ENCODE results near the gene KCP.

The KCP gene

DNA sequence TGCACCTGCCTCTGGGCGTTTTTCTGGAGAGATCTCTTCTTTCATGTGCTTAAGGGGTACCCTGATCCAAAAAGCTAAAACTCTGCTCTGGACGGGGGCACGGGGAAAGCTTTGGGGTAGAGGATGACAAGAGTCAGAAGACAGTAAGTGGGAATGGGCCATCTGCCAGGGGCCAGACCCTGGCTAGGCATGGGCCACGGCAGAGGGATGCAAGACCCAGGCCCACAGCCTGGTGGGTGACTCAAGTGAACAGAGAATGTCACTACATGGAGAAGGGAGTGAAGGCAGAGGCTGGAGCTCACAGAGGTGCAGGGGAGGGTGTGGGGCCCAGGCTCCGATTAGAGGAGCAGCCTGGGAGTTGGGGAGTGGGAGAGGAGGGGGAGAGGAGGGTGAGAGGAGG, 65.0 kb downstream of the KCP start:
- no peak overlapping the region for H3K4me3 ChIP-seq (replicated peaks; ENCODE audit: insufficient read depth, low read length)
- DNase-seq (ENCODE audit: low read depth in 1 of 2, low spot score in 1 of 2) = no peak
- no peaks in the 10 kb centered on the region for H3K27me3 ChIP-seq (ENCODE audit: insufficient read depth, poor library complexity, severe bottlenecking)
- no peak overlapping the region for H3K27ac ChIP-seq (replicated peaks)
- TF ChIP-seq SPI1 (IDR thresholded peaks at IDR 0.05; ENCODE audit: borderline replicate concordance, low read depth) = no peak

DNA sequence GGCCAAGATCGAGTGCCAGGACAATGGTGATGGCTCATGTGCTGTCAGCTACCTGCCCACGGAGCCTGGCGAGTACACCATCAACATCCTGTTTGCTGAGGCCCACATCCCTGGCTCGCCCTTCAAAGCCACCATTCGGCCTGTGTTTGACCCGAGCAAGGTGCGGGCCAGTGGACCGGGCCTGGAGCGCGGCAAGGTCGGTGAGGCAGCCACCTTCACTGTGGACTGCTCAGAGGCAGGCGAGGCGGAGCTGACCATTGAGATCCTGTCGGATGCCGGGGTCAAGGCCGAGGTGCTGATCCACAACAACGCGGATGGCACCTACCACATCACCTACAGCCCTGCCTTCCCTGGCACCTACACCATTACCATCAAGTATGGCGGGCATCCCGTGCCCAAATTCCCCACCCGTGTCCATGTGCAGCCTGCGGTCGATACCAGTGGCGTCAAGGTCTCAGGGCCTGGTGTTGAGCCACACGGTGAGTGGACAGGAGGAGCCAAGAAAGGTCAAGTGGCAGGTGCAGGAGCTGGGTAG, 65.7 kb downstream of the KCP start:
- Histone ChIP-seq H3K27ac (replicated peaks) (no peak overlapping the region), H3K4me3 (replicated peaks; ENCODE audit: insufficient read depth, low read length) (no peak overlapping the region), H3K27me3 (ENCODE audit: insufficient read depth, poor library complexity, severe bottlenecking) (no peaks in the 10 kb centered on the region)
- TF ChIP-seq SPI1 (IDR thresholded peaks at IDR 0.05; ENCODE audit: borderline replicate concordance, low read depth) (no peak), REST (IDR thresholded peaks at IDR 0.05; ENCODE audit: insufficient replicate concordance, low read depth) (no peak), CTCF (IDR thresholded peaks at IDR 0.05; ENCODE audit: insufficient read depth, low read length) (no peak), GABPA (IDR thresholded peaks at IDR 0.05; ENCODE audit: low read depth) (no peak), POLR2AphosphoS5 (IDR thresholded peaks at IDR 0.05; ENCODE audit: low read depth) (no peak)
- no peak for DNase-seq (ENCODE audit: low read depth in 1 of 2, low spot score in 1 of 2)

DNA sequence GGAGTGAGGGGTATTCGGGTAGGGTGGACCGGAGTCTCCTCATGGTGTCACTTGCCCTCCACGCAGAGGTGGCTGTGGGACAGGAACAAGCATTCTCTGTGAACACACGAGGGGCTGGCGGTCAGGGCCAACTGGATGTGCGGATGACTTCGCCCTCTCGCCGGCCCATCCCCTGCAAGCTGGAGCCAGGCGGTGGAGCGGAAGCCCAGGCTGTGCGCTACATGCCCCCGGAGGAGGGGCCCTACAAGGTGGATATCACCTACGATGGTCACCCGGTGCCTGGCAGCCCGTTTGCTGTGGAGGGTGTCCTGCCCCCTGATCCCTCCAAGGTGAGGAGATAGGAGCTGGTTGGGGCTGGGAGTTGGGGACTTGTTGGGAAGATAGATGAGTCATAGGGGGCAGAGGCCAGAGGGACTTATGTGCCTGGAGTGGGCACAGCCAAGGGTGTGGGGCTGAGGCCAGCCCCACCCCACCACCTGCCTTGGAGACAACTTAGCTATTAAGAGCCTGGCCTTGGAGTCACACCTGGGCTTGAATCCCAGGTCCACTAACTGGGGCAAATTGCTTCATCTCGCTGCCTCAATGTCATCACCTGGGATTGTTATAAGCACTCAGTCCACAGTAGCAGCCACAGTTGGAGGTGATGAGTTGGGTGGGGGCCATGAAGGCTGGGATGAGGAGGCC, 66.4 kb downstream of the KCP start:
- Histone ChIP-seq H3K4me3 (replicated peaks; ENCODE audit: insufficient read depth, low read length) (no peak overlapping the region), H3K27me3 (ENCODE audit: insufficient read depth, poor library complexity, severe bottlenecking) (no peaks in the 10 kb centered on the region), H3K27ac (replicated peaks) (no peak overlapping the region)
- no peak for TF ChIP-seq GABPA (IDR thresholded peaks at IDR 0.05; ENCODE audit: low read depth)
- TF ChIP-seq REST (IDR thresholded peaks at IDR 0.05; ENCODE audit: insufficient replicate concordance, low read depth) = no peak
- no peak for TF ChIP-seq SPI1 (IDR thresholded peaks at IDR 0.05; ENCODE audit: borderline replicate concordance, low read depth)
- TF ChIP-seq CTCF (IDR thresholded peaks at IDR 0.05; ENCODE audit: insufficient read depth, low read length) = no peak
- TF ChIP-seq POLR2AphosphoS5 (IDR thresholded peaks at IDR 0.05; ENCODE audit: low read depth) = no peak
- DNase-seq (ENCODE audit: low read depth in 1 of 2, low spot score in 1 of 2) = no peak

DNA sequence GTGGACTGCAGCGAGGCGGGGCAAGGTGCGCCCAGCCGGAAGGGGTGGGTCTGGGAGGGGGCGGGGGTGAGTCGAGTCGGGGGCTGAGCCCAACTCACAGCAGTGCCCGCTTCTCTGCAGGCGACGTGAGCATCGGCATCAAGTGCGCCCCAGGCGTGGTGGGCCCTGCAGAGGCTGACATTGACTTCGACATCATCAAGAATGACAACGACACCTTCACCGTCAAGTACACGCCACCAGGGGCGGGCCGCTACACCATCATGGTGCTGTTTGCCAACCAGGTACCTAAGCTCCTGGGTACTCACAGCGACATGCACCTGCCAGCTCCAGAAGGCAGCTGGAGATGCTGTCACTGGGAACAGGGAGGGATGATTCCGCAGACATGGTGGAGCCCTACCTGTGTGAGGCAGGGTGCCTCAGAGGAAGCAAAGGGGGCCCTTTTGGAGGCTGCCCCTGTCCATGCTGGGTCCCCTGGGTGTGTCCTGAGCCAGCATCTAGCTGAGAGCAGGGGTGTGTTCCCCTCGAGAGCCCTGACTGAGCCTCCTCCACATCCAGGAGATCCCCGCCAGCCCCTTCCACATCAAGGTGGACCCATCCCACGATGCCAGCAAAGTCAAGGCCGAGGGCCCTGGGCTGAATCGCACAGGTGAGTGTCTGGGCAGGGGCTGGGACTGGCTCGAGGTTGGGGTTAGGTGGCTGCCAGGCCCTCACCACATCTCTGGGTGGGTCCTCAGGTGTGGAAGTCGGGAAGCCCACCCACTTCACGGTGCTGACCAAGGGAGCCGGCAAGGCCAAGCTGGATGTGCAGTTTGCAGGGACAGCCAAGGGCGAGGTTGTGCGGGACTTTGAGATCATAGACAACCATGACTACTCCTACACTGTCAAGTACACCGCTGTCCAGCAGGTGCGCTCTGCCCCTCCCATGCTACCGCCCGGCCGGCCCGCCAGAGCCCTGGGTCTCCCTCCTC, 67.6 kb downstream of the KCP start:
- no peak overlapping the region for H3K27ac ChIP-seq (replicated peaks)
- no peak overlapping the region for H3K4me3 ChIP-seq (replicated peaks; ENCODE audit: insufficient read depth, low read length)
- no peaks in the 10 kb centered on the region for H3K27me3 ChIP-seq (ENCODE audit: insufficient read depth, poor library complexity, severe bottlenecking)
- no peak for DNase-seq (ENCODE audit: low read depth in 1 of 2, low spot score in 1 of 2)
- TF ChIP-seq POLR2AphosphoS5 (IDR thresholded peaks at IDR 0.05; ENCODE audit: low read depth) (no peak), SPI1 (IDR thresholded peaks at IDR 0.05; ENCODE audit: borderline replicate concordance, low read depth) (no peak), GABPA (IDR thresholded peaks at IDR 0.05; ENCODE audit: low read depth) (no peak), CTCF (IDR thresholded peaks at IDR 0.05; ENCODE audit: insufficient read depth, low read length) (no peak), REST (IDR thresholded peaks at IDR 0.05; ENCODE audit: insufficient replicate concordance, low read depth) (no peak)
